H9 (cell line): ENCODE measurements around the gene BAG1. TPM values are rescaled to one million over a fixed set of nuclear protein-coding genes. Genes with fewer than 3 reads are reported as not detected.

Source experiments
- DNase-seq: peaks from one replicate; pipeline ENCODE4 v3.0.0-alpha.2; 2017
- H2AFZ ChIP-seq: one replicate; pipeline ENCODE4 v1.6.1; 2013; ENCODE audit warnings: mild to moderate bottlenecking, low read length, control low read depth, moderate library complexity
- H2AK5ac ChIP-seq: 2 replicates; pipeline ENCODE4 v1.6.1; 2013; ENCODE audit warnings: low read length, control low read depth, mixed read lengths; ENCODE audit not compliant: insufficient read length
- H2BK120ac ChIP-seq: one replicate; pipeline ENCODE4 v1.6.1; 2013; ENCODE audit warnings: low read depth, mild to moderate bottlenecking, low read length, control low read depth, inconsistent platforms; ENCODE audit not compliant: poor library complexity, severe bottlenecking
- H2BK12ac ChIP-seq: 2 replicates; pipeline ENCODE4 v1.6.1; 2013; ENCODE audit warnings: low read length, control low read depth, mixed read lengths, low read depth; ENCODE audit not compliant: insufficient read length
- H2BK15ac ChIP-seq: 2 replicates; pipeline ENCODE4 v1.6.1; 2013; ENCODE audit warnings: low read depth, low read length, control low read depth
- H2BK20ac ChIP-seq: one replicate; pipeline ENCODE4 v1.6.1; 2013; ENCODE audit warnings: low read depth, mild to moderate bottlenecking, low read length, control low read depth, inconsistent platforms; ENCODE audit not compliant: poor library complexity, severe bottlenecking
- H2BK5ac ChIP-seq: 2 replicates; pipeline ENCODE4 v1.6.1; 2013; ENCODE audit warnings: low read length, control low read depth, mixed read lengths; ENCODE audit not compliant: insufficient read length
- H3K14ac ChIP-seq: 2 replicates; pipeline ENCODE4 v1.6.1; 2013; ENCODE audit warnings: low read length, control low read depth; ENCODE audit not compliant: insufficient read depth
- H3K18ac ChIP-seq: 2 replicates; pipeline ENCODE4 v1.6.1; 2013; ENCODE audit warnings: low read depth, mild to moderate bottlenecking, mixed read lengths, low read length, control low read depth; ENCODE audit not compliant: insufficient read length
- H3K23ac ChIP-seq: 2 replicates; pipeline ENCODE4 v1.6.1; 2013; ENCODE audit warnings: low read length, control low read depth, mixed read lengths, low read depth; ENCODE audit not compliant: insufficient read length
- H3K23me2 ChIP-seq: 2 replicates; pipeline ENCODE4 v1.6.1; 2013; ENCODE audit warnings: low read depth, mild to moderate bottlenecking, mixed read lengths, low read length, control low read depth; ENCODE audit not compliant: insufficient read length, poor library complexity, severe bottlenecking
- H3K27ac ChIP-seq: 2 replicates; pipeline ENCODE4 v1.5.1; 2013; ENCODE audit warnings: low read length, control low read depth, mixed read lengths, low read depth; ENCODE audit not compliant: insufficient read length
- H3K27me3 ChIP-seq: 2 replicates; pipeline ENCODE4 v1.6.1; 2013; ENCODE audit warnings: low read length, control low read depth, inconsistent platforms; ENCODE audit not compliant: insufficient read depth
- H3K4ac ChIP-seq: 2 replicates; pipeline ENCODE4 v1.6.1; 2013; ENCODE audit warnings: low read depth, mild to moderate bottlenecking, control low read depth, inconsistent platforms, low read length, moderate library complexity
- H3K4me1 ChIP-seq: 2 replicates; pipeline ENCODE4 v1.6.1; 2013; ENCODE audit warnings: low read length, control low read depth, inconsistent platforms; ENCODE audit not compliant: insufficient read depth
- H3K4me2 ChIP-seq: 2 replicates; pipeline ENCODE4 v1.6.1; 2013; ENCODE audit warnings: low read length, control low read depth, mixed read lengths; ENCODE audit not compliant: insufficient read length, insufficient read depth
- H3K56ac ChIP-seq: 2 replicates; pipeline ENCODE4 v1.6.1; 2013; ENCODE audit warnings: low read depth, mild to moderate bottlenecking, mixed read lengths, low read length, control low read depth; ENCODE audit not compliant: insufficient read length
- H3K79me1 ChIP-seq: 2 replicates; pipeline ENCODE4 v1.6.1; 2013; ENCODE audit warnings: low read depth, mild to moderate bottlenecking, moderate library complexity, low read length, control low read depth, inconsistent platforms; ENCODE audit not compliant: insufficient read depth, poor library complexity, severe bottlenecking
- H3K79me2 ChIP-seq: 2 replicates; pipeline ENCODE4 v1.6.1; 2013; ENCODE audit warnings: low read length, control low read depth, inconsistent platforms; ENCODE audit not compliant: insufficient read depth
- H3K9ac ChIP-seq: 2 replicates; pipeline ENCODE4 v1.6.1; 2013; ENCODE audit warnings: low read length, control low read depth, mixed read lengths; ENCODE audit not compliant: insufficient read length; ENCODE audit errors: extremely low read depth
- H3K9me3 ChIP-seq: one replicate; pipeline ENCODE4 v1.6.1; 2013; ENCODE audit warnings: low read depth, low read length, inconsistent platforms; ENCODE audit not compliant: control insufficient read depth
- H3T11ph ChIP-seq: one replicate; pipeline ENCODE4 v1.6.1; 2013; ENCODE audit warnings: mild to moderate bottlenecking, low read length, control low read depth, inconsistent platforms
- H4K20me1 ChIP-seq: one replicate; pipeline ENCODE4 v1.6.1; 2013; ENCODE audit not compliant: control insufficient read depth, insufficient read length, insufficient read depth
- H4K5ac ChIP-seq: 2 replicates; pipeline ENCODE4 v1.6.1; 2013; ENCODE audit warnings: low read depth, mild to moderate bottlenecking, mixed read lengths, low read length, control low read depth; ENCODE audit not compliant: insufficient read length
- H4K8ac ChIP-seq: replicated peaks from 2 replicates; pipeline ENCODE4 v1.6.1; 2013; ENCODE audit warnings: low read length, control low read depth, mixed read lengths, low read depth; ENCODE audit not compliant: insufficient read length
- H4K91ac ChIP-seq: 2 replicates; pipeline ENCODE4 v1.6.1; 2013; ENCODE audit warnings: low read depth, mild to moderate bottlenecking, moderate library complexity, mixed read lengths, low read length, control low read depth; ENCODE audit not compliant: insufficient read length
- H3K27ac Mint-ChIP-seq, 3 experiments: 2 replicates in 2 of 3; 3 replicates in 1 of 3; pipeline ENCODE4 v1.8.0; 2020 to 2021; ENCODE audit warnings: mixed read lengths in 3 of 3, mild to moderate bottlenecking in 1 of 3, moderate library complexity in 1 of 3
- H3K27me3 Mint-ChIP-seq: 2 replicates; pipeline ENCODE4 v1.8.0; 2021; ENCODE audit warnings: low read depth, mild to moderate bottlenecking, moderate library complexity, mixed read lengths
- H3K36me3 Mint-ChIP-seq, 3 experiments: 2 replicates in 2 of 3; 3 replicates in 1 of 3; pipeline ENCODE4 v1.8.0; 2020 to 2021; ENCODE audit warnings: low read depth in 3 of 3, mixed read lengths in 3 of 3; ENCODE audit not compliant: insufficient read depth in 1 of 3
- H3K4me1 Mint-ChIP-seq, 2 experiments: 2 replicates each; pipeline ENCODE4 v1.8.0; 2020; ENCODE audit warnings: mixed read lengths in 2 of 2
- H3K4me3 Mint-ChIP-seq, 2 experiments: 2 replicates in 1 of 2; 3 replicates in 1 of 2; pipeline ENCODE4 v1.8.0; 2020 to 2021; ENCODE audit warnings: mild to moderate bottlenecking in 2 of 2, mixed read lengths in 2 of 2, moderate library complexity in 1 of 2
- H3K9me3 Mint-ChIP-seq, 2 experiments: 2 replicates in 1 of 2; 3 replicates in 1 of 2; pipeline ENCODE4 v1.8.0; 2020; ENCODE audit warnings: mild to moderate bottlenecking in 2 of 2, mixed read lengths in 2 of 2, moderate library complexity in 1 of 2
- CTCF ChIP-seq: fragments of 200-600 bp; sonication (generic); conservative IDR thresholded peaks from 3 replicates; pipeline ENCODE4 v1.8.0; 2021; ENCODE audit warnings: antibody characterized with exemption, mild to moderate bottlenecking
- WGBS: extraction: QIAGEN DNeasy Blood & Tissue Kit; methylation state at CpG from one replicate; pipeline ENCODE4 v1.1.7; 2013; ENCODE audit warnings: missing lambda C conversion rate, low lambda C conversion rate, mixed read lengths; ENCODE audit not compliant: insufficient read length; ENCODE audit errors: extremely low coverage; 5-methylcytosine and 5-hydroxymethylcytosine counted together
- total RNA-seq: library from RNA; stranded (reverse); gene quantifications from 2 replicates; pipeline ENCODE4 v1.2.1, GENCODE V29; 2021

Gene BAG1
- total RNA-seq, 1 experiment from 2014 or later, result 66.4 TPM

GRCh38 chr9:33236571-33236970, 27.9 kb downstream of the BAG1 start:
- no peak overlapping the region for H3K4ac ChIP-seq
- H3T11ph ChIP-seq, result no peak overlapping the region
- H3K14ac ChIP-seq, result no peak overlapping the region
- no peaks in the 10 kb centered on the region for H3K36me3 Mint-ChIP-seq
- H3K9me3 Mint-ChIP-seq, result peaks cover 0 to 2% of the 10 kb centered on the region in 2 experiments; a peak in 1 of 5 replicates
- no peak overlapping the region for H2BK5ac ChIP-seq
- H2BK15ac ChIP-seq, result no peak overlapping the region
- DNase-seq, result no peak
- H4K8ac ChIP-seq, result no peak overlapping the region
- H3K4me2 ChIP-seq, result no peak overlapping the region
- H4K5ac ChIP-seq, result no peak overlapping the region
- no peak overlapping the region for H2BK12ac ChIP-seq
- H2AK5ac ChIP-seq, result no peak overlapping the region
- no peaks in the 10 kb centered on the region for H3K4me1 Mint-ChIP-seq
- H3K23ac ChIP-seq, result no peak overlapping the region
- no peaks in the 10 kb centered on the region for H3K79me1 ChIP-seq
- peaks cover 31% of the 10 kb centered on the region for H3K27me3 Mint-ChIP-seq
- no peak overlapping the region for H3K18ac ChIP-seq
- no CpG with 5 or more reads among the region's 3 CpGs for WGBS
- no peak overlapping the region for H2BK20ac ChIP-seq
- H3K27me3 ChIP-seq, result no peaks in the 10 kb centered on the region
- H3K4me3 Mint-ChIP-seq, result no peak overlapping the region
- H3K56ac ChIP-seq, result no peak overlapping the region
- no peaks in the 10 kb centered on the region for H3K79me2 ChIP-seq
- no peaks in the 10 kb centered on the region for H4K20me1 ChIP-seq
- no peaks in the 10 kb centered on the region for H3K23me2 ChIP-seq
- no peaks in the 10 kb centered on the region for H3K4me1 ChIP-seq
- H4K91ac ChIP-seq, result no peak overlapping the region
- TF ChIP-seq CTCF, result no peak
- H3K9ac ChIP-seq, result no peak overlapping the region
- H2AFZ ChIP-seq, result no peak overlapping the region
- H3K27ac Mint-ChIP-seq, result no peak overlapping the region; a peak in 1 of 7 replicates
- H3K27ac ChIP-seq, result no peak overlapping the region
- H3K9me3 ChIP-seq, result no peaks in the 10 kb centered on the region
- H2BK120ac ChIP-seq, result no peak overlapping the region
